Common myeloid progenitor, CD34-positive (primary cell): ENCODE results near the gene KCNJ15.

Source experiments
- CTCF ChIA-PET: fragments of 350-600 bp; sonication (Branson Sonifier 250); formaldehyde crosslinking; loops from one replicate; lab custom pipeline; 2021; ENCODE audit warnings: antibody characterized with exemption; lab: Charles Lee
- POLR2A ChIA-PET: fragments of 350-600 bp; sonication (Branson Sonifier 250); formaldehyde crosslinking; loops from one replicate; lab custom pipeline; 2021; ENCODE audit warnings: antibody characterized with exemption; lab: Charles Lee
- DNase-seq, 3 donors: peaks; one replicate each; pipeline versions ENCODE4 v3.0.0 to v3.0.0-alpha.2; 2013
- H3K27ac ChIP-seq, 2 experiments: 1 replicate in 1 of 2; 2 replicates in 1 of 2; pipeline ENCODE4 v1.7.0; 2013; ENCODE audit warnings: inconsistent platforms in 2 of 2, low read length in 2 of 2, mild to moderate bottlenecking in 2 of 2, low read depth in 1 of 2, moderate library complexity in 1 of 2; ENCODE audit not compliant: severe bottlenecking in 2 of 2, insufficient read depth in 1 of 2, poor library complexity in 1 of 2
- H3K27me3 ChIP-seq, 5 experiments: replicated peaks in 2 of 5; 1 replicate in 3 of 5; 2 replicates in 2 of 5; pipeline versions ENCODE4 v1.6.1 to v1.7.0; 2013; ENCODE audit warnings: low read length in 4 of 5, mild to moderate bottlenecking in 2 of 5, moderate library complexity in 2 of 5, inconsistent platforms in 1 of 5; ENCODE audit not compliant: insufficient read depth in 5 of 5, control insufficient read depth in 4 of 5
- H3K36me3 ChIP-seq, 4 experiments: 1 replicate in 2 of 4; 2 replicates in 2 of 4; pipeline versions ENCODE4 v1.6.1 to v1.7.0; 2013; ENCODE audit warnings: low read length in 3 of 4, control low read depth in 1 of 4, mild to moderate bottlenecking in 1 of 4; ENCODE audit not compliant: control insufficient read depth in 4 of 4, insufficient read depth in 4 of 4
- H3K4me1 ChIP-seq, 4 experiments: 1 replicate in 3 of 4; 2 replicates in 1 of 4; pipeline versions ENCODE4 v1.6.1 to v1.7.1; 2013; ENCODE audit warnings: low read length in 3 of 4, mild to moderate bottlenecking in 3 of 4, control low read depth in 1 of 4, inconsistent platforms in 1 of 4, moderate library complexity in 1 of 4; ENCODE audit not compliant: control insufficient read depth in 4 of 4, insufficient read depth in 4 of 4; ENCODE audit errors: control extremely low read depth in 1 of 4
- H3K4me3 ChIP-seq, 7 experiments: 1 replicate in 4 of 7; 2 replicates in 3 of 7; pipeline versions ENCODE4 v1.5.1 to v1.7.0; 2013; ENCODE audit warnings: mild to moderate bottlenecking in 7 of 7, low read length in 6 of 7, moderate library complexity in 6 of 7, inconsistent platforms in 2 of 7, low read depth in 2 of 7, control low read depth in 1 of 7; ENCODE audit not compliant: insufficient read depth in 4 of 7, control insufficient read depth in 1 of 7; ENCODE audit errors: extremely low read depth in 1 of 7
- H3K9me3 ChIP-seq, 5 experiments: 1 replicate in 4 of 5; 2 replicates in 1 of 5; pipeline versions ENCODE4 v1.6.1 to v1.7.1; 2013; ENCODE audit warnings: low read length in 4 of 5, mild to moderate bottlenecking in 2 of 5, inconsistent platforms in 1 of 5, low read depth in 1 of 5, moderate library complexity in 1 of 5; ENCODE audit not compliant: control insufficient read depth in 4 of 5, insufficient read depth in 2 of 5; ENCODE audit errors: control extremely low read depth in 1 of 5
- WGBS: methylation state at CpG from one replicate; pipeline ENCODE4 v1.1.5; 2013; ENCODE audit not compliant: insufficient coverage; 5-methylcytosine and 5-hydroxymethylcytosine counted together

KCNJ15 gene

GRCh38 chr21:38326899-38327298, 70.1 kb downstream of the KCNJ15 start:
- ChIA-PET CTCF (no interaction called here), POLR2A (no interaction called here)
- DNase-seq, result no peak
- peaks cover 0 to 8% (median 2%) of the 10 kb centered on the region in 4 experiments for H3K4me1 ChIP-seq
- WGBS, result 67% methylated on average over 2 of the region's 4 CpGs
- H3K27me3 ChIP-seq, result peaks cover 0 to 2% (median 0%) of the 10 kb centered on the region in 5 experiments
- H3K36me3 ChIP-seq, result no peaks in the 10 kb centered on the region
- H3K9me3 ChIP-seq, result no peaks in the 10 kb centered on the region
- H3K4me3 ChIP-seq, result no peak overlapping the region
- H3K27ac ChIP-seq, result no peak overlapping the region

- DNase-seq, result no peak
- Histone ChIP-seq H3K9me3 (no peaks in the 10 kb centered on the region), H3K36me3 (no peaks in the 10 kb centered on the region), H3K4me1 (peaks cover 0 to 8% (median 2%) of the 10 kb centered on the region in 4 experiments), H3K27ac (no peak overlapping the region), H3K27me3 (peaks cover 0 to 2% (median 0%) of the 10 kb centered on the region in 5 experiments), H3K4me3 (no peak overlapping the region)
- CTCF ChIA-PET, result no interaction called here
- 100% methylated on average over 1 of the region's 1 CpG for WGBS
- POLR2A ChIA-PET, result interaction anchor here (0.6 kb wide), 1 partner anchor 109 kb away, joined by 3 read pairs; no protein-coding TSS in a partner anchor
Measured at GRCh38 chr21:38327984-38328383, 71.2 kb downstream of the KCNJ15 start.

GRCh38 chr21:38329162-38329561, 72.4 kb downstream of the KCNJ15 start:
- Histone ChIP-seq H3K27me3 (peaks cover 0 to 2% (median 0%) of the 10 kb centered on the region in 5 experiments), H3K27ac (no peak overlapping the region), H3K9me3 (no peaks in the 10 kb centered on the region), H3K4me1 (peaks cover 0 to under 1% (median 0%) of the 10 kb centered on the region in 4 experiments), H3K36me3 (no peaks in the 10 kb centered on the region), H3K4me3 (no peak overlapping the region)
- WGBS, result 100% methylated on average over 1 of the region's 2 CpGs
- CTCF ChIA-PET, result interaction anchor here (0.8 kb wide), 1 partner anchor 23 kb away, joined by 3 read pairs; no protein-coding TSS in a partner anchor
- POLR2A ChIA-PET, result no interaction called here
- DNase-seq, result no peak

- Histone ChIP-seq H3K9me3 (no peaks in the 10 kb centered on the region), H3K4me1 (no peaks in the 10 kb centered on the region), H3K27me3 (no peaks in the 10 kb centered on the region), H3K27ac (no peak overlapping the region), H3K4me3 (no peak overlapping the region), H3K36me3 (no peaks in the 10 kb centered on the region)
- DNase-seq, result no peak
- ChIA-PET POLR2A (no interaction called here), CTCF (interaction anchor here (1.2 to 1.5 kb wide), 3 partner anchors 22 to 111 kb away, joined by 3 to 5 read pairs (median 3); no protein-coding TSS in a partner anchor)
- no CpG with 5 or more reads among the region's 2 CpGs for WGBS
Measured at GRCh38 chr21:38330666-38331065, 73.9 kb downstream of the KCNJ15 start.

- ChIA-PET CTCF (interaction anchor here (0.8 to 2.3 kb wide), 6 partner anchors 9 to 171 kb away, joined by 3 to 9 read pairs (median 3); no protein-coding TSS in a partner anchor), POLR2A (no interaction called here)
- DNase-seq, result peak in 2 of 3 donors; percentile 14 to 25
- Histone ChIP-seq H3K4me3 (no peak overlapping the region), H3K27ac (no peak overlapping the region), H3K36me3 (no peaks in the 10 kb centered on the region), H3K9me3 (peaks cover 0 to 3% (median 0%) of the 10 kb centered on the region in 5 experiments), H3K4me1 (no peaks in the 10 kb centered on the region), H3K27me3 (no peaks in the 10 kb centered on the region)
- WGBS, result 93% methylated on average over 4 of the region's 8 CpGs
Measured at GRCh38 chr21:38333301-38334272, 76.8 kb downstream of the KCNJ15 start.

- no peaks in the 10 kb centered on the region for H3K36me3 ChIP-seq
- ChIA-PET CTCF (interaction anchor here (1.0 to 2.3 kb wide), 5 partner anchors 10 to 172 kb away, joined by 3 to 9 read pairs (median 5); no protein-coding TSS in a partner anchor), POLR2A (no interaction called here)
- no peak overlapping the region for H3K27ac ChIP-seq
- peaks cover 0 to 3% (median 0%) of the 10 kb centered on the region in 5 experiments for H3K9me3 ChIP-seq
- no peaks in the 10 kb centered on the region for H3K27me3 ChIP-seq
- H3K4me3 ChIP-seq, result no peak overlapping the region
- DNase-seq, result no peak
- no peaks in the 10 kb centered on the region for H3K4me1 ChIP-seq
- WGBS, result 100% methylated on average over 3 of the region's 8 CpGs
Measured at GRCh38 chr21:38334866-38335265, 78.1 kb downstream of the KCNJ15 start.
